Upper lobe of right lung (tissue), 1 donor: Measurements from ENCODE around the gene PCNT. TPM values are rescaled to one million over a fixed set of nuclear protein-coding genes. Genes with fewer than 3 reads are reported as not detected.

Experiments used
- ATAC-seq: fragments of 200-7000 bp; cut with Tn5 transposase; one replicate; pipeline ENCODE4 v1.9.1; 2020; ENCODE audit warnings: mild to moderate bottlenecking, moderate library complexity
- DNase-seq: peaks from one replicate; pipeline ENCODE4 v3.0.0-alpha.2; 2020
- H3K27ac ChIP-seq: fragments of 200-600 bp; one replicate; pipeline ENCODE4 v1.8.0; 2022
- H3K27me3 ChIP-seq: fragments of 200-600 bp; one replicate; pipeline ENCODE4 v1.8.0; 2022; ENCODE audit warnings: mild to moderate bottlenecking
- H3K36me3 ChIP-seq: fragments of 200-600 bp; one replicate; pipeline ENCODE4 v1.8.0; 2022
- H3K4me1 ChIP-seq: fragments of 200-600 bp; one replicate; pipeline ENCODE4 v1.8.0; 2022
- H3K4me3 ChIP-seq: fragments of 200-600 bp; one replicate; pipeline ENCODE4 v1.8.0; 2022; ENCODE audit warnings: mild to moderate bottlenecking
- H3K9me3 ChIP-seq: fragments of 200-600 bp; one replicate; pipeline ENCODE4 v1.8.0; 2022
- intact Hi-C: fragments of 100-400 bp; cut with DNase I; formaldehyde crosslinking; loops from one replicate; pipeline ENCODE4 v1.11.0; 2022
- total RNA-seq: library from RNA; stranded (reverse); fragmentation: NEBNext Ultra II Directional; extraction: Animal tissue kit (Norgen Biotek cat#: 25700); gene quantifications from one replicate; pipeline ENCODE4 v1.2.1, GENCODE V29; 2021
- TF ChIP-seq, protein P1 (sequence below): fragments of 200-600 bp; IDR thresholded peaks from one replicate; pipeline ENCODE4 v1.8.0; 2022; ENCODE audit warnings: antibody characterized with exemption
- donor health status: DM: no; HTN: yes; CAD: no; lungs with severe emphysema.

Gene PCNT
- total RNA-seq, 1 donor from 2014 or later = 29.3 TPM

DNA sequence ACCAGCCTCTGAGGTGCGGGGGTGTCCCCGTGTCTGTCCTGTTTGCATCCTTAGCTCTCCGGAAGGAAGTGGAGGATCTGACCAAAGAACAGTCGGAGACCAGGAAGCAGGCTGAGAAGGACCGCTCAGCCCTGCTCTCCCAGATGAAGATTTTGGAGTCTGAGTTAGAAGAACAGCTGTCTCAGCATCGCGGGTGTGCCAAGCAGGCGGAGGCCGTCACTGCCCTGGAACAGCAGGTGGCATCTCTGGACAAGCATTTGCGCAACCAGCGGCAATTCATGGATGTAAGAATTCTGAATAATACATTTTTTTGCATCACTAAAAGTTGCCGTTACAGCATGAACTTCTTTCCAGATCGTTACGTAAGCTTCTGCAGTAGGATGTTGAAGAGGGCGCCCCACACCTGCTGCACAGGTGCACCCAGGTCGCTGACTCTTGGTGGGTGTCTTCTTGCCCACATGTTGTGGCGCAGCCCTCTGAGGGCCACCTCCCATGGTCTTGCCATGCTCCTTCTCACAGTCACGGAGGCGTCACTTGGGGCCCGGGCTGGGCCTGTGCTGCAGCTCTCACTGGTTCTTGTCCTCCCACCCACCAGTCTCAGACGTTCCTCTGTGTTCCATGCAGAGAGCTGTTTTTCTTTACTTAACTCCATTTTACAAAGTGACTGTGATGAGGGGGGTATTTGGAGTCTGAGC lies 73.4 kb downstream of the PCNT start:
- DNase-seq (no peak), ATAC-seq (no peak)
- Histone ChIP-seq H3K4me3 (no peak overlapping the region), H3K36me3 (peaks cover 58% of the 10 kb centered on the region), H3K4me1 (no peaks in the 10 kb centered on the region), H3K27ac (no peak overlapping the region), H3K9me3 (no peaks in the 10 kb centered on the region), H3K27me3 (no peaks in the 10 kb centered on the region)
- intact Hi-C loops = no loop called here
- TF ChIP-seq, protein P1, sequence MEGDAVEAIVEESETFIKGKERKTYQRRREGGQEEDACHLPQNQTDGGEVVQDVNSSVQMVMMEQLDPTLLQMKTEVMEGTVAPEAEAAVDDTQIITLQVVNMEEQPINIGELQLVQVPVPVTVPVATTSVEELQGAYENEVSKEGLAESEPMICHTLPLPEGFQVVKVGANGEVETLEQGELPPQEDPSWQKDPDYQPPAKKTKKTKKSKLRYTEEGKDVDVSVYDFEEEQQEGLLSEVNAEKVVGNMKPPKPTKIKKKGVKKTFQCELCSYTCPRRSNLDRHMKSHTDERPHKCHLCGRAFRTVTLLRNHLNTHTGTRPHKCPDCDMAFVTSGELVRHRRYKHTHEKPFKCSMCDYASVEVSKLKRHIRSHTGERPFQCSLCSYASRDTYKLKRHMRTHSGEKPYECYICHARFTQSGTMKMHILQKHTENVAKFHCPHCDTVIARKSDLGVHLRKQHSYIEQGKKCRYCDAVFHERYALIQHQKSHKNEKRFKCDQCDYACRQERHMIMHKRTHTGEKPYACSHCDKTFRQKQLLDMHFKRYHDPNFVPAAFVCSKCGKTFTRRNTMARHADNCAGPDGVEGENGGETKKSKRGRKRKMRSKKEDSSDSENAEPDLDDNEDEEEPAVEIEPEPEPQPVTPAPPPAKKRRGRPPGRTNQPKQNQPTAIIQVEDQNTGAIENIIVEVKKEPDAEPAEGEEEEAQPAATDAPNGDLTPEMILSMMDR = no peak

GRCh38 chr21:46397993-46398392 lies 74.0 kb downstream of the PCNT start:
- H3K9me3 ChIP-seq = no peaks in the 10 kb centered on the region
- no peaks in the 10 kb centered on the region for H3K27me3 ChIP-seq
- DNase-seq (no peak), ATAC-seq (no peak)
- intact Hi-C loops = no loop called here
- H3K27ac ChIP-seq = no peak overlapping the region
- no peaks in the 10 kb centered on the region for H3K4me1 ChIP-seq
- no peak overlapping the region for H3K4me3 ChIP-seq
- H3K36me3 ChIP-seq = peaks cover 63% of the 10 kb centered on the region
- TF ChIP-seq, protein P1 = no peak

- Histone ChIP-seq H3K4me3 (no peak overlapping the region), H3K27me3 (no peaks in the 10 kb centered on the region), H3K36me3 (peaks cover 58% of the 10 kb centered on the region), H3K27ac (no peak overlapping the region), H3K9me3 (no peaks in the 10 kb centered on the region), H3K4me1 (no peaks in the 10 kb centered on the region)
- TF ChIP-seq, protein P1 = no peak
- peak; percentile 57 for ATAC-seq
- intact Hi-C loops = no loop called here
- DNase-seq = no peak
Observed at GRCh38 chr21:46399129-46399528, 75.2 kb downstream of the PCNT start.

DNA sequence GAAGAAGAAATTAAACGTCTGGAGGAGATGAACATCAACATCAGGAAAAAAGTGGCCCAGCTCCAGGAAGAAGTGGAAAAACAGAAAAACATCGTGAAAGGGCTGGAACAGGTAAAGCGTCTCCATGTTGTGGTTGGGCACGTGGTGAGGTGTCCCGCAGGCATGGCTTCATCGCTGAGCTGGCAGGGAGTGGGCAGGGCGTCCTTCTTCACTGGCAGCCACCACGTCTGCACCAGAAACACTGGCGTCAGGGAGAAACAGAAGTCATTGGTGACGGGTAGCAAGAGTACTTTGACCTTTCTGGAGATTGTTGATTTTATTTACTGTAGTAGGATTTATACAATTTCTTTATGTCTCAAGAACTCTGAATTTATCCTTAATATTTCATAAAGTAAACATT lies 75.7 kb downstream of the PCNT start:
- H3K9me3 ChIP-seq = no peaks in the 10 kb centered on the region
- ATAC-seq (no peak), DNase-seq (no peak)
- peaks cover 55% of the 10 kb centered on the region for H3K36me3 ChIP-seq
- TF ChIP-seq, protein P1 = no peak
- no peaks in the 10 kb centered on the region for H3K27me3 ChIP-seq
- H3K4me1 ChIP-seq = no peaks in the 10 kb centered on the region
- H3K27ac ChIP-seq = no peak overlapping the region
- no peak overlapping the region for H3K4me3 ChIP-seq
- intact Hi-C loops = no loop called here

- peaks cover 51% of the 10 kb centered on the region for H3K36me3 ChIP-seq
- intact Hi-C loops = no loop called here
- ATAC-seq = no peak
Observed at GRCh38 chr21:46401186-46401910, 77.4 kb downstream of the PCNT start.

More at GRCh38 chr21:46401186-46401910, 77.4 kb downstream of the PCNT start:
- Histone ChIP-seq H3K27me3 (no peaks in the 10 kb centered on the region), H3K4me1 (no peaks in the 10 kb centered on the region), H3K9me3 (no peaks in the 10 kb centered on the region), H3K27ac (no peak overlapping the region), H3K4me3 (no peak overlapping the region)
- DNase-seq = no peak
- TF ChIP-seq, protein P1 = no peak
